Gastroesophageal sphincter (tissue), 4 donors: ENCODE results near the gene IL1F10. TPM values are rescaled to one million over a fixed set of nuclear protein-coding genes. Genes with fewer than 3 reads are reported as not detected.

Source experiments
- ATAC-seq: fragments of 150-250 bp; one replicate; pipeline ENCODE4 v1.9.1; 2016; ENCODE audit warnings: mild to moderate bottlenecking, moderate library complexity
- H3K27ac ChIP-seq, 4 donors: fragments of 200-600 bp; sonication (generic) in 3 of 4; 1 replicate in 3 of 4; 2 replicates in 1 of 4; pipeline ENCODE4 v1.5.1; 2016 to 2019
- H3K27me3 ChIP-seq: fragments of 200-600 bp; sonication (generic); one replicate; pipeline ENCODE4 v1.5.1; 2019
- H3K36me3 ChIP-seq, 2 donors: fragments of 200-600 bp; sonication (generic); one replicate each; pipeline ENCODE4 v1.5.1; 2019; ENCODE audit warnings: control low read depth in 1 of 2
- H3K4me1 ChIP-seq, 3 donors: fragments of 200-600 bp; sonication (generic); 1 replicate in 2 of 3; 2 replicates in 1 of 3; pipeline ENCODE4 v1.5.1; 2016 to 2019; ENCODE audit warnings: control low read depth in 2 of 3
- H3K4me3 ChIP-seq, 2 donors: fragments of 200-600 bp; sonication (generic); one replicate each; pipeline ENCODE4 v1.5.1; 2019; ENCODE audit warnings: mild to moderate bottlenecking in 1 of 2, moderate library complexity in 1 of 2
- H3K9me3 ChIP-seq, 3 donors: fragments of 200-600 bp; sonication (generic); one replicate each; pipeline ENCODE4 v1.5.1; 2017 to 2019; ENCODE audit warnings: control low read depth in 2 of 3
- EP300 ChIP-seq: sonication (generic); formaldehyde crosslinking; IDR thresholded peaks from one replicate; pipeline ENCODE4 v1.6.1; 2017; ENCODE audit warnings: antibody characterized with exemption, mild to moderate bottlenecking
- POLR2A ChIP-seq, 2 donors: fragments of 450-650 bp; IDR thresholded peaks; one replicate each; pipeline ENCODE4 v1.6.1; 2017; ENCODE audit warnings: antibody characterized with exemption in 2 of 2, mild to moderate bottlenecking in 2 of 2, moderate library complexity in 1 of 2
- POLR2AphosphoS5 ChIP-seq: sonication (generic); formaldehyde crosslinking; IDR thresholded peaks from one replicate; pipeline ENCODE4 v1.6.1; 2017; ENCODE audit warnings: antibody characterized with exemption
- WGBS, 2 donors: methylation state at CpG; one replicate each; pipeline ENCODE4 v1.1.5; 2018; ENCODE audit warnings: low coverage in 1 of 2; 5-methylcytosine and 5-hydroxymethylcytosine counted together
- total RNA-seq, 4 donors: library from RNA; depleted of rRNA; stranded (reverse); fragments of >200 nt; gene quantifications; one replicate each; pipeline ENCODE4 v1.1.0, GENCODE V29; 2016
- TF ChIP-seq, protein P1 (sequence below), 4 experiments: fragments of 200-600 bp in 2 of 4; fragments of 450-650 bp in 2 of 4; sonication (generic) in 1 of 4; IDR thresholded peaks; one replicate each; pipeline ENCODE4 v1.5.1; 2017 to 2019; ENCODE audit warnings: antibody characterized with exemption in 4 of 4, mild to moderate bottlenecking in 2 of 4, moderate library complexity in 2 of 4

Gene IL1F10
- total RNA-seq, 4 donors from 2014 or later = not detected

- Histone ChIP-seq H3K27me3 (peaks cover 1% of the 10 kb centered on the region), H3K36me3 (no peaks in the 10 kb centered on the region), H3K4me3 (no peak overlapping the region), H3K9me3 (peaks cover 0 to 15% (median 0%) of the 10 kb centered on the region in 3 donors), H3K27ac (no peak overlapping the region), H3K4me1 (no peaks in the 10 kb centered on the region)
- 60 to 92% methylated on average over 1 to 2 of the region's 4 CpGs for WGBS, 2 donors
- no peak for ATAC-seq
- TF ChIP-seq POLR2AphosphoS5 = no peak
- TF ChIP-seq, protein P1, sequence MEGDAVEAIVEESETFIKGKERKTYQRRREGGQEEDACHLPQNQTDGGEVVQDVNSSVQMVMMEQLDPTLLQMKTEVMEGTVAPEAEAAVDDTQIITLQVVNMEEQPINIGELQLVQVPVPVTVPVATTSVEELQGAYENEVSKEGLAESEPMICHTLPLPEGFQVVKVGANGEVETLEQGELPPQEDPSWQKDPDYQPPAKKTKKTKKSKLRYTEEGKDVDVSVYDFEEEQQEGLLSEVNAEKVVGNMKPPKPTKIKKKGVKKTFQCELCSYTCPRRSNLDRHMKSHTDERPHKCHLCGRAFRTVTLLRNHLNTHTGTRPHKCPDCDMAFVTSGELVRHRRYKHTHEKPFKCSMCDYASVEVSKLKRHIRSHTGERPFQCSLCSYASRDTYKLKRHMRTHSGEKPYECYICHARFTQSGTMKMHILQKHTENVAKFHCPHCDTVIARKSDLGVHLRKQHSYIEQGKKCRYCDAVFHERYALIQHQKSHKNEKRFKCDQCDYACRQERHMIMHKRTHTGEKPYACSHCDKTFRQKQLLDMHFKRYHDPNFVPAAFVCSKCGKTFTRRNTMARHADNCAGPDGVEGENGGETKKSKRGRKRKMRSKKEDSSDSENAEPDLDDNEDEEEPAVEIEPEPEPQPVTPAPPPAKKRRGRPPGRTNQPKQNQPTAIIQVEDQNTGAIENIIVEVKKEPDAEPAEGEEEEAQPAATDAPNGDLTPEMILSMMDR (IDR thresholded peaks at IDR 0.05) = no peak
- no peak for TF ChIP-seq EP300
- no peak for TF ChIP-seq POLR2A (IDR thresholded peaks at IDR 0.05)
Measured at GRCh38 chr2:113098041-113098440, 30.3 kb downstream of the IL1F10 start.

DNA sequence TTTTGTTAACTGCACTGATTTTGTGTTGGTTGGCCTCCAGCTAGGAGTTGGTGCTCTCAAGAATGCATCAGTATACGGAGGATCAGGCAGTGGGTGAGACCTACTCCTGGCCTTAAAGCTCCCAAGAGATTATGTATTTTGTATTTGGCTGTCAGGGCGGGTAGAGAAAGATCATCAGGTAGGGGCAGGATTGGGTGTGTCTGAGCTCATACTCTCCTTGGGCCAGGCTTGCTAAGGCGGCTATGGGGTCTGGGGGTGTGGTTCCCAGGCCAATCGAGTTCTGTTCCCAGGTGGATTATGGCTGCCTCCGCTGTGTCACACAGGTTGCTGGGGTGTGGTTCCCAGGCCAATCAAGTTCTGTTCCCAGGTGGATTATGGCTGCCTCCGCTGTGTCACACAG is 30.8 kb downstream of the IL1F10 start:
- no peak for ATAC-seq
- H3K4me1 ChIP-seq = no peaks in the 10 kb centered on the region
- no peaks in the 10 kb centered on the region for H3K36me3 ChIP-seq
- no peak overlapping the region for H3K4me3 ChIP-seq
- H3K27me3 ChIP-seq = no peaks in the 10 kb centered on the region
- 83 to 85% methylated on average over 1 to 4 of the region's 6 CpGs for WGBS, 2 donors
- H3K9me3 ChIP-seq = peaks cover 0 to 20% (median 0%) of the 10 kb centered on the region in 3 donors
- no peak overlapping the region for H3K27ac ChIP-seq
- TF ChIP-seq, protein P1 (IDR thresholded peaks at IDR 0.05) = no peak
- TF ChIP-seq EP300 = no peak

GRCh38 chr2:113102133-113102532 is 34.4 kb downstream of the IL1F10 start:
- ATAC-seq = no peak
- 88 to 100% methylated on average over 1 of the region's 2 CpGs for WGBS, 2 donors
- Histone ChIP-seq H3K27ac (no peak overlapping the region), H3K4me3 (no peak overlapping the region), H3K36me3 (no peaks in the 10 kb centered on the region), H3K4me1 (no peaks in the 10 kb centered on the region), H3K9me3 (peaks cover 0 to 22% (median 0%) of the 10 kb centered on the region in 3 donors), H3K27me3 (no peaks in the 10 kb centered on the region)
- TF ChIP-seq EP300 (no peak), POLR2A (IDR thresholded peaks at IDR 0.05) (no peak), POLR2AphosphoS5 (no peak)
- TF ChIP-seq, protein P1 (IDR thresholded peaks at IDR 0.05) = no peak

DNA sequence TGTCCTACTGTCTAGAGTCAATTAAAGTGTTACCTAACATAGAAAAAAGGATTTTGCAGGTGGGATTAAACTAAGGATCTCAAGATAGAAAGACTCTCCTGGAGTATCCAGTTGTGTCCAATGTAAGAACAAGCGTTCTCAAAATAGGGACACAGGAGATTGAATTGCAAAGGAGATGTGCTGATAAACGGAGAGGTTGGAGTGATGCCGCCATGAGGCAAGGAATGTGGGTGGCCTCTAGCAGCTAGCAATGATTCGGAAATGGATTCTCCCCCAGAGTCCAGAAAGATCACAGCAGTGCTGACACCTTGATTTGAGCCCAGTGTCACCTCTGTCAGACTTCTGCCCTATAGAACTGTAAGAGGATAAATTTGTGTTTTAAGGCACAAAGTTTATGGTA is 35.5 kb downstream of the IL1F10 start:
- WGBS, 2 donors = 81 to 100% methylated on average over 4 of the region's 4 CpGs
- TF ChIP-seq EP300 (no peak), POLR2A (IDR thresholded peaks at IDR 0.05) (no peak), POLR2AphosphoS5 (no peak)
- TF ChIP-seq, protein P1 (IDR thresholded peaks at IDR 0.05) = no peak
- Histone ChIP-seq H3K4me1 (no peaks in the 10 kb centered on the region), H3K27ac (no peak overlapping the region), H3K36me3 (no peaks in the 10 kb centered on the region), H3K9me3 (peaks cover 0 to 18% (median 0%) of the 10 kb centered on the region in 3 donors), H3K27me3 (no peaks in the 10 kb centered on the region), H3K4me3 (no peak overlapping the region)
- no peak for ATAC-seq

DNA sequence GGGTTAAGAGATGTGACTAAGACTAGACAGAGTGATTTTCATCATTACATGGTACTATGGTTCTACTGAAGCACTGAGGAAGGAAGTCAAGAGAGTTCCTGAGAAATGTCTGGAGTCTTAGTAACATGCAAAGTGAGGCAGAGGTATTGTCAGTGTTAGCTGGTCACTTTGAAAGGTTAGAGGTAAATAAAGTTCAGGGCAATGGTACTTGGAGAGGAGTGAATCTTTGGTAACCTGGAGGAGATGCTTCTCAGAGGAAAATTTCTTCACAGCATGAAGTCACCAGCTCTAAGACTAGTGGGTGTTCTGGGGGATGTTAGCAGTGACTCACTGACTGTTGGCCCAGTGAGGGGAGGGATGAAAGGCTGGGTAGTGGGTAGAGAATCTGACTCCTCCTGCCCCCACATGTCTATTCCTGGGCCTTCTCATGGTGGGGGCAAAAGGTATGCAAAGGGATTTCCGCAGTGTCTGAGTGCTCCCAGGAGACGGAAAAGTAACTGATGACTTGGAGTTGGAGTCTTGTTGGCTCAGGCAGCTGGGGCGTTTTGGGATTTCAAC is 36.4 kb downstream of the IL1F10 start:
- peaks cover 0 to 18% (median 0%) of the 10 kb centered on the region in 3 donors for H3K9me3 ChIP-seq
- ATAC-seq = no peak
- no peaks in the 10 kb centered on the region for H3K4me1 ChIP-seq
- no peaks in the 10 kb centered on the region for H3K36me3 ChIP-seq
- WGBS, 2 donors = 75 to 80% methylated on average over 1 to 3 of the region's 3 CpGs
- H3K4me3 ChIP-seq = no peak overlapping the region
- H3K27ac ChIP-seq = no peak overlapping the region
- no peaks in the 10 kb centered on the region for H3K27me3 ChIP-seq
- TF ChIP-seq, protein P1 (IDR thresholded peaks at IDR 0.05) = no peak
- TF ChIP-seq POLR2A (IDR thresholded peaks at IDR 0.05) (no peak), POLR2AphosphoS5 (no peak), EP300 (no peak)
